PC-3 (cell line): ENCODE results near the gene NCS1. TPM values are rescaled to one million over a fixed set of nuclear protein-coding genes. Genes with fewer than 3 reads are reported as not detected.

ENCODE experiments used
- ATAC-seq: fragments of 200-7000 bp; cut with Tn5 transposase; 2 replicates; pipeline ENCODE4 v1.9.1; 2020; ENCODE audit warnings: mild to moderate bottlenecking, moderate library complexity
- BruUV-seq: library from RNA; stranded (reverse); fragments of 400-500 nt; replicated peaks from 2 replicates; lab custom pipeline; 2021; lab: Mats Ljungman, UMichigan
- CTCF ChIA-PET: fragments of 300-600 bp; sonication (Branson Sonifier 250); formaldehyde crosslinking; loops from one replicate; lab custom pipeline; 2022; ENCODE audit warnings: antibody characterized with exemption; lab: Charles Lee
- POLR2A ChIA-PET: fragments of 300-600 bp; sonication (Branson Sonifier 250); formaldehyde crosslinking; loops from one replicate; lab custom pipeline; 2022; ENCODE audit warnings: antibody characterized with exemption; ENCODE audit not compliant: unreplicated experiment; lab: Charles Lee
- DNase-seq: peaks from one replicate; pipeline ENCODE4 v3.0.0-alpha.2; 2015
- H2AFZ ChIP-seq: fragments of 300-600 bp; sonication (generic); 2 replicates; pipeline ENCODE4 v1.6.0; 2016; ENCODE audit warnings: antibody characterized with exemption, low read length
- H3F3A ChIP-seq: fragments of 300-600 bp; sonication (generic); one replicate; pipeline ENCODE4 v1.6.0; 2017; ENCODE audit warnings: antibody characterized with exemption, low read length, control low read depth, mild to moderate bottlenecking; ENCODE audit not compliant: unreplicated experiment
- H3K27ac ChIP-seq: fragments of 300-600 bp; sonication (generic); 2 replicates; pipeline ENCODE4 v1.5.1; 2016; ENCODE audit warnings: mild to moderate bottlenecking, low read length
- H3K27me3 ChIP-seq: fragments of 300-600 bp; sonication (generic); 2 replicates; pipeline ENCODE4 v1.6.1; 2016; ENCODE audit warnings: low read length, mixed read lengths
- H3K36me3 ChIP-seq: fragments of 300-600 bp; sonication (generic); 2 replicates; pipeline ENCODE4 v1.6.1; 2016; ENCODE audit warnings: low read depth, mixed run types, low read length, mixed read lengths
- H3K4me1 ChIP-seq: fragments of 300-600 bp; sonication (generic); 2 replicates; pipeline ENCODE4 v1.5.1; 2016; ENCODE audit warnings: low read length; ENCODE audit not compliant: insufficient read depth
- H3K4me2 ChIP-seq: fragments of 300-600 bp; sonication (generic); 2 replicates; pipeline ENCODE4 v1.6.0; 2016; ENCODE audit warnings: low read length
- H3K4me3 ChIP-seq: fragments of 300-600 bp; sonication (generic); 2 replicates; pipeline ENCODE4 v1.5.1; 2016; ENCODE audit warnings: mild to moderate bottlenecking, low read length, mixed read lengths
- H3K79me2 ChIP-seq: fragments of 300-600 bp; sonication (generic); 2 replicates; pipeline ENCODE4 v1.6.1; 2017; ENCODE audit warnings: low read length, mixed read lengths
- H3K9ac ChIP-seq: fragments of 300-600 bp; sonication (generic); 2 replicates; pipeline ENCODE4 v1.6.0; 2016; ENCODE audit warnings: mild to moderate bottlenecking, low read length
- H3K9me2 ChIP-seq: fragments of 300-600 bp; sonication (generic); replicated peaks from 2 replicates; pipeline ENCODE4 v1.6.1; 2016; ENCODE audit warnings: mixed run types, low read length, mixed read lengths
- H3K9me3 ChIP-seq: fragments of 300-600 bp; sonication (generic); 2 replicates; pipeline ENCODE4 v1.6.1; 2016; ENCODE audit warnings: low read length, mixed read lengths
- H4K20me1 ChIP-seq: fragments of 300-600 bp; sonication (generic); 2 replicates; pipeline ENCODE4 v1.6.1; 2016; ENCODE audit warnings: low read length, mixed read lengths
- EZH2 ChIP-seq: fragments of 300-600 bp; sonication (generic); IDR thresholded peaks from one replicate; pipeline ENCODE4 v1.6.1; 2017; ENCODE audit warnings: antibody characterized with exemption, mild to moderate bottlenecking, low read length; ENCODE audit not compliant: unreplicated experiment
- EZH2phosphoT487 ChIP-seq: fragments of 300-600 bp; sonication (generic); IDR thresholded peaks from 2 replicates; pipeline ENCODE4 v1.6.1; 2018; ENCODE audit warnings: mild to moderate bottlenecking, antibody characterized with exemption, low read length, borderline replicate concordance
- intact Hi-C: fragments of 100-400 bp; cut with micrococcal nuclease; formaldehyde crosslinking; loops from 2 replicates; pipeline ENCODE4 v1.9.0; 2023
- total RNA-seq: library from RNA; depleted of rRNA; stranded (reverse); fragments of >200 nt; gene quantifications from 2 replicates; pipeline ENCODE4 v1.2.3, GENCODE V29; 2014
- TF ChIP-seq, protein P1 (sequence below): fragments of 300-600 bp; sonication (generic); conservative IDR thresholded peaks from 2 replicates; pipeline ENCODE4 v1.5.1; 2017; ENCODE audit warnings: antibody characterized with exemption, low read depth, mild to moderate bottlenecking, low read length

The NCS1 gene
- total RNA-seq, 1 experiment from 2014 or later = 14.0 TPM

- peak overlapping the region; percentile 75 for H3K4me3 ChIP-seq
- peak overlapping the region; percentile 47 for H3K9ac ChIP-seq
- H3K27ac ChIP-seq = no peak overlapping the region
- ChIA-PET CTCF (no interaction called here), POLR2A (no interaction called here)
- no peaks in the 10 kb centered on the region for H3K9me3 ChIP-seq
- TF ChIP-seq EZH2phosphoT487 (no peak), EZH2 (no peak)
- TF ChIP-seq, protein P1, sequence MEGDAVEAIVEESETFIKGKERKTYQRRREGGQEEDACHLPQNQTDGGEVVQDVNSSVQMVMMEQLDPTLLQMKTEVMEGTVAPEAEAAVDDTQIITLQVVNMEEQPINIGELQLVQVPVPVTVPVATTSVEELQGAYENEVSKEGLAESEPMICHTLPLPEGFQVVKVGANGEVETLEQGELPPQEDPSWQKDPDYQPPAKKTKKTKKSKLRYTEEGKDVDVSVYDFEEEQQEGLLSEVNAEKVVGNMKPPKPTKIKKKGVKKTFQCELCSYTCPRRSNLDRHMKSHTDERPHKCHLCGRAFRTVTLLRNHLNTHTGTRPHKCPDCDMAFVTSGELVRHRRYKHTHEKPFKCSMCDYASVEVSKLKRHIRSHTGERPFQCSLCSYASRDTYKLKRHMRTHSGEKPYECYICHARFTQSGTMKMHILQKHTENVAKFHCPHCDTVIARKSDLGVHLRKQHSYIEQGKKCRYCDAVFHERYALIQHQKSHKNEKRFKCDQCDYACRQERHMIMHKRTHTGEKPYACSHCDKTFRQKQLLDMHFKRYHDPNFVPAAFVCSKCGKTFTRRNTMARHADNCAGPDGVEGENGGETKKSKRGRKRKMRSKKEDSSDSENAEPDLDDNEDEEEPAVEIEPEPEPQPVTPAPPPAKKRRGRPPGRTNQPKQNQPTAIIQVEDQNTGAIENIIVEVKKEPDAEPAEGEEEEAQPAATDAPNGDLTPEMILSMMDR = no peak
- H3K9me2 ChIP-seq = no peaks in the 10 kb centered on the region
- H3F3A ChIP-seq = no peaks in the 10 kb centered on the region
- intact Hi-C loops = no loop called here
- BruUV-seq = no TSS peak
- no peak for DNase-seq
- H3K79me2 ChIP-seq = peaks cover 43% of the 10 kb centered on the region
- H3K4me2 ChIP-seq = peak overlapping the region; percentile 91
- H2AFZ ChIP-seq = peak overlapping the region; percentile 67
- H3K27me3 ChIP-seq = no peaks in the 10 kb centered on the region
- H4K20me1 ChIP-seq = no peaks in the 10 kb centered on the region
- 0 out of 2 replicates have a peak, but pooled peaks cover 4% of the 10 kb centered on the region for H3K4me1 ChIP-seq
- H3K36me3 ChIP-seq = no peaks in the 10 kb centered on the region
- peak; percentile 18; the same call in 1 of the 2 replicates for ATAC-seq
Measured at GRCh38 chr9:130172858-130173665, 858 bp downstream of the NCS1 start.

GRCh38 chr9:130173666-130173983, 1.4 kb downstream of the NCS1 start:
- POLR2A ChIA-PET = no interaction called here
- Histone ChIP-seq H3K9me2 (no peaks in the 10 kb centered on the region), H2AFZ (no peak overlapping the region), H3K27ac (no peak overlapping the region), H3K9me3 (no peaks in the 10 kb centered on the region), H3K27me3 (no peaks in the 10 kb centered on the region), H3F3A (no peaks in the 10 kb centered on the region), H3K4me2 (peak overlapping the region; percentile 91), H4K20me1 (no peaks in the 10 kb centered on the region), H3K36me3 (no peaks in the 10 kb centered on the region), H3K4me1 (0 out of 2 replicates have a peak, but pooled peaks cover 4% of the 10 kb centered on the region), H3K79me2 (peaks cover 47% of the 10 kb centered on the region), H3K9ac (peak overlapping the region; percentile 47; the same call in 1 of the 2 replicates), H3K4me3 (peak overlapping the region; percentile 75)
- no TSS peak for BruUV-seq
- DNase-seq (no peak), ATAC-seq (no peak)
- intact Hi-C loops = no loop called here
- CTCF ChIA-PET = no interaction called here
- TF ChIP-seq EZH2 (no peak), EZH2phosphoT487 (no peak)
- TF ChIP-seq, protein P1 = no peak

DNA sequence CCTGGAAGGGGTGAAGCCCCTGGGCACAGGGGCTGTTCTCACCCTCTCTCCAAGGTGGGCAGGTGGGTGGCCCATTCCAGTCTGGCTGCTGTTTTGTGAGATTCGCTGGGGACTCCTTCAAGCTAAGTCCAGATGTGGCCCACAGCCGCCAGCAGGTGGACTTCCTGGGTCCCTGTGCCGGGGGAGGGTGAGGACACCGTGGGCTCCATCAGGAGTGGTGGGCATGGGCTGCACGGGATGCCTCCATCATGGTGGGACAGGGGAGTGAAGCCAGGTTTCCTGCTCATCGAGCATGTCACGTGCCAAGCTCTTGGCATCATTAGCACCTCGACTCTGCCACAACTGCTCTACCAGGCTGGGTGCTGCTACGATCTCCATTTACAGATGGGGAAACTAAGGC, 1.8 kb downstream of the NCS1 start:
- POLR2A ChIA-PET = no interaction called here
- peaks cover 47% of the 10 kb centered on the region for H3K79me2 ChIP-seq
- H3K4me3 ChIP-seq = peak overlapping the region; percentile 75; the same call in 1 of the 2 replicates

More for the DNA sequence above, 1.8 kb downstream of the NCS1 start:
- peak overlapping the region; percentile 91 for H3K4me2 ChIP-seq
- CTCF ChIA-PET = no interaction called here
- H3K9ac ChIP-seq = no peak overlapping the region
- TSS peak; percentile 34 for BruUV-seq
- H4K20me1 ChIP-seq = no peaks in the 10 kb centered on the region
- DNase-seq (no peak), ATAC-seq (no peak)
- no peaks in the 10 kb centered on the region for H3F3A ChIP-seq
- TF ChIP-seq EZH2 (no peak), EZH2phosphoT487 (no peak)
- TF ChIP-seq, protein P1 = no peak
- H3K9me3 ChIP-seq = no peaks in the 10 kb centered on the region
- no peaks in the 10 kb centered on the region for H3K36me3 ChIP-seq
- H3K4me1 ChIP-seq = 0 out of 2 replicates have a peak, but pooled peaks cover 4% of the 10 kb centered on the region
- H2AFZ ChIP-seq = no peak overlapping the region
- H3K27me3 ChIP-seq = no peaks in the 10 kb centered on the region
- intact Hi-C loops = no loop called here
- H3K27ac ChIP-seq = no peak overlapping the region
- no peaks in the 10 kb centered on the region for H3K9me2 ChIP-seq
